H1 (cell line): Measurements from ENCODE around the gene LIPC. TPM values are rescaled to one million over a fixed set of nuclear protein-coding genes. Genes with fewer than 3 reads are reported as not detected.

Experiments
- CTCF ChIA-PET: fragments of 300-600 bp; sonication (Branson Sonifier 250); formaldehyde crosslinking; loops from one replicate; lab custom pipeline; 2021; ENCODE audit not compliant: partially characterized antibody; lab: Charles Lee
- POLR2A ChIA-PET: fragments of 300-600 bp; sonication (Branson Sonifier 250); formaldehyde crosslinking; loops from one replicate; lab custom pipeline; 2021; ENCODE audit warnings: inconsistent platforms; ENCODE audit not compliant: partially characterized antibody; lab: Charles Lee
- DNase-seq, 2 experiments: peaks; one replicate each; pipeline versions ENCODE4 v3.0.0 to v3.0.0-alpha.2; 2010 to 2022; ENCODE audit warnings: low spot score in 2 of 2, low read depth in 1 of 2, mixed read lengths in 1 of 2
- FAIRE-seq: peaks from 2 replicates; lab custom pipeline; 2011; peaks lifted over from hg19 to GRCh38; lab: Jason Lieb, UNC
- H2AFZ ChIP-seq: 2 replicates; pipeline ENCODE4 v1.8.1; 2012; ENCODE audit warnings: low read length, inconsistent platforms
- H2AK5ac ChIP-seq: 2 replicates; pipeline ENCODE4 v1.6.1; 2013; ENCODE audit warnings: low read depth, low read length
- H2BK120ac ChIP-seq: replicated peaks from 2 replicates; pipeline ENCODE3; 2013; ENCODE audit warnings: low read depth, low read length, inconsistent platforms
- H2BK12ac ChIP-seq: 2 replicates; pipeline ENCODE4 v1.6.1; 2013; ENCODE audit warnings: low read depth, low read length
- H2BK15ac ChIP-seq: 2 replicates; pipeline ENCODE4 v1.6.1; 2013; ENCODE audit warnings: low read length
- H2BK20ac ChIP-seq: 2 replicates; pipeline ENCODE4 v1.6.1; 2013; ENCODE audit warnings: low read length
- H2BK5ac ChIP-seq: 2 replicates; pipeline ENCODE4 v1.6.1; 2013; ENCODE audit warnings: low read depth, low read length
- H3K14ac ChIP-seq: 2 replicates; pipeline ENCODE4 v1.6.1; 2013; ENCODE audit warnings: inconsistent platforms; ENCODE audit not compliant: insufficient read length
- H3K18ac ChIP-seq: 2 replicates; pipeline ENCODE4 v1.6.1; 2013; ENCODE audit warnings: low read length; ENCODE audit errors: extremely low read depth
- H3K23ac ChIP-seq: 2 replicates; pipeline ENCODE4 v1.6.1; 2013; ENCODE audit warnings: inconsistent platforms; ENCODE audit not compliant: insufficient read length
- H3K23me2 ChIP-seq: 2 replicates; pipeline ENCODE4 v1.6.1; 2013; ENCODE audit warnings: low read depth, low read length
- H3K27ac ChIP-seq: 2 replicates; pipeline ENCODE4 v1.6.1; 2011; ENCODE audit warnings: low read depth, low read length, inconsistent platforms
- H3K27me3 ChIP-seq, 4 experiments: replicated peaks in 1 of 4; 1 replicate in 1 of 4; 2 replicates in 3 of 4; pipeline versions ENCODE4 v1.6.1 to v1.8.1; 2011 to 2013; ENCODE audit warnings: low read length in 3 of 4, mild to moderate bottlenecking in 3 of 4, inconsistent platforms in 2 of 4, mixed read lengths in 2 of 4, moderate library complexity in 1 of 4; ENCODE audit not compliant: control insufficient read depth in 3 of 4, insufficient read depth in 3 of 4; ENCODE audit errors: extremely low read depth in 1 of 4
- H3K36me3 ChIP-seq, 4 experiments: 2 replicates each; pipeline versions ENCODE4 v1.6.1 to v1.8.1; 2011 to 2013; ENCODE audit warnings: mild to moderate bottlenecking in 4 of 4, low read length in 3 of 4, moderate library complexity in 2 of 4, control low read depth in 1 of 4, inconsistent platforms in 1 of 4; ENCODE audit not compliant: insufficient read depth in 4 of 4, control insufficient read depth in 2 of 4
- H3K4ac ChIP-seq: replicated peaks from 2 replicates; pipeline ENCODE3; 2013; ENCODE audit warnings: low read length, low read depth, mixed read lengths, inconsistent platforms; ENCODE audit not compliant: insufficient read length
- H3K4me1 ChIP-seq, 4 experiments: replicated peaks in 1 of 4; 1 replicate in 1 of 4; 2 replicates in 3 of 4; pipeline versions ENCODE4 v1.6.1 to v1.8.1; 2011 to 2013; ENCODE audit warnings: low read length in 3 of 4, inconsistent platforms in 2 of 4, mixed read lengths in 1 of 4; ENCODE audit not compliant: insufficient read depth in 4 of 4, control insufficient read depth in 3 of 4
- H3K4me2 ChIP-seq, 2 experiments: 2 replicates each; pipeline versions ENCODE4 v1.6.1 to v1.8.1; 2011 to 2013; ENCODE audit warnings: low read depth in 2 of 2, low read length in 2 of 2, control low read depth in 1 of 2, inconsistent platforms in 1 of 2, mild to moderate bottlenecking in 1 of 2; ENCODE audit not compliant: insufficient read depth in 1 of 2
- H3K4me3 ChIP-seq, 4 experiments: fragments of 200-600, 300-600 bp in 1 of 4; sonication (generic), shearing (Covaris generic), sonication (Bioruptor Twin) in 1 of 4; 2 replicates each; pipeline versions ENCODE4 v1.5.1 to v1.8.1; 2011 to 2016; ENCODE audit warnings: low read length in 4 of 4, low read depth in 3 of 4, control low read depth in 2 of 4, inconsistent platforms in 2 of 4, mild to moderate bottlenecking in 2 of 4, mixed read lengths in 1 of 4, moderate library complexity in 1 of 4; ENCODE audit not compliant: insufficient read depth in 2 of 4; ENCODE audit errors: extremely low read depth in 1 of 4
- H3K56ac ChIP-seq: replicated peaks from 2 replicates; pipeline ENCODE3; 2013; ENCODE audit warnings: low read depth, mild to moderate bottlenecking, mixed read lengths, low read length, inconsistent platforms; ENCODE audit not compliant: insufficient read length
- H3K79me1 ChIP-seq: 2 replicates; pipeline ENCODE4 v1.6.1; 2013; ENCODE audit warnings: low read depth, low read length, control low read depth
- H3K79me2 ChIP-seq, 2 experiments: 2 replicates each; pipeline versions ENCODE4 v1.6.1 to v1.8.1; 2012 to 2013; ENCODE audit warnings: low read length in 2 of 2, mild to moderate bottlenecking in 2 of 2, inconsistent platforms in 1 of 2; ENCODE audit not compliant: insufficient read depth in 2 of 2, control insufficient read depth in 1 of 2
- H3K9ac ChIP-seq, 4 experiments: replicated peaks in 1 of 4; 1 replicate in 1 of 4; 2 replicates in 3 of 4; pipeline versions ENCODE4 v1.6.1 to v1.8.1; 2011 to 2013; ENCODE audit warnings: low read depth in 3 of 4, low read length in 3 of 4, control low read depth in 2 of 4, mild to moderate bottlenecking in 2 of 4, moderate library complexity in 2 of 4, inconsistent platforms in 1 of 4; ENCODE audit errors: extremely low read depth in 1 of 4
- H3K9me3 ChIP-seq, 2 experiments: 2 replicates each; pipeline versions ENCODE4 v1.6.1 to v1.8.1; 2012 to 2013; ENCODE audit warnings: mild to moderate bottlenecking in 2 of 2, moderate library complexity in 2 of 2, control low read depth in 1 of 2, inconsistent platforms in 1 of 2, low read depth in 1 of 2, low read length in 1 of 2, mixed read lengths in 1 of 2; ENCODE audit not compliant: insufficient read depth in 2 of 2
- H4K20me1 ChIP-seq, 2 experiments: replicated peaks in 1 of 2; 2 replicates each; pipeline versions ENCODE3 to v1.8.1; 2011 to 2013; ENCODE audit warnings: inconsistent platforms in 2 of 2, low read length in 2 of 2, mild to moderate bottlenecking in 1 of 2; ENCODE audit not compliant: insufficient read depth in 2 of 2, control insufficient read depth in 1 of 2
- H4K5ac ChIP-seq: 2 replicates; pipeline ENCODE4 v1.6.1; 2013; ENCODE audit warnings: low read length, low read depth, mixed read lengths, inconsistent platforms; ENCODE audit not compliant: insufficient read length
- H4K8ac ChIP-seq: 2 replicates; pipeline ENCODE4 v1.8.0; 2013; ENCODE audit warnings: mild to moderate bottlenecking, moderate library complexity, low read length, inconsistent platforms; ENCODE audit not compliant: insufficient read depth; ENCODE audit errors: extremely low read depth
- H4K91ac ChIP-seq: replicated peaks from 2 replicates; pipeline ENCODE3; 2013; ENCODE audit warnings: low read length, mixed read lengths, inconsistent platforms; ENCODE audit not compliant: insufficient read length
- BACH1 ChIP-seq: IDR thresholded peaks from 2 replicates; pipeline ENCODE4 v1.6.1; 2012; ENCODE audit warnings: low read length, improper control_type of control experiment
- CTBP2 ChIP-seq: IDR thresholded peaks from 2 replicates; pipeline ENCODE4 v1.7.0; 2011; ENCODE audit warnings: borderline replicate concordance, mild to moderate bottlenecking, moderate library complexity, mixed read lengths, low read length; ENCODE audit not compliant: insufficient read depth, insufficient read length
- MAFK ChIP-seq: IDR thresholded peaks from 2 replicates; pipeline ENCODE4 v1.6.1; 2012; ENCODE audit warnings: low read depth, mild to moderate bottlenecking, improper control_type of control experiment, low read length
- POLR2AphosphoS5 ChIP-seq: IDR thresholded peaks from 2 replicates; pipeline ENCODE4 v1.6.1; 2011; ENCODE audit warnings: low read depth, low read length
- SAP30 ChIP-seq: fragments of 300-600 bp; sonication (generic); IDR thresholded peaks from 2 replicates; pipeline ENCODE4 v1.7.1; 2012; ENCODE audit warnings: low read length, moderate library complexity, mild to moderate bottlenecking, inconsistent platforms; ENCODE audit not compliant: insufficient read depth, insufficient replicate concordance
- TBP ChIP-seq: IDR thresholded peaks from 2 replicates; pipeline ENCODE4 v1.6.1; 2011; ENCODE audit warnings: low read depth, low read length, improper control_type of control experiment
- WGBS, 2 experiments: shearing (Covaris generic) in 1 of 2; methylation state at CpG; one replicate each; pipeline versions ENCODE4 v1.1.6 to v1.1.7; 2013 to 2015; ENCODE audit warnings: low lambda C conversion rate in 2 of 2, mixed read lengths in 2 of 2, inconsistent platforms in 1 of 2, low coverage in 1 of 2, missing lambda C conversion rate in 1 of 2; ENCODE audit not compliant: insufficient replicate concordance in 2 of 2, insufficient coverage in 1 of 2, insufficient read length in 1 of 2; ENCODE audit errors: extremely low coverage in 1 of 2, missing lambda C conversion rate in 1 of 2; 5-methylcytosine and 5-hydroxymethylcytosine counted together
- polyA plus RNA-seq, 7 experiments: library from polyadenylated mRNA; depleted of rRNA in 3 of 7; stranded (reverse) in 5 of 7; unstranded in 2 of 7; fragments of >200 nt in 5 of 7; fragments of 200-250 nt in 2 of 7; gene quantifications; 1 replicate in 5 of 7; 2 replicates in 1 of 7; 4 replicates in 1 of 7; pipeline versions ENCODE4 v1.2.1 to v1.2.3, GENCODE V29; 2011 to 2013; ENCODE audit warnings: missing spikeins in 2 of 7, mixed read lengths in 2 of 7
- total RNA-seq: library from RNA; stranded (reverse); fragmentation: NEBNext Ultra II Directional; extraction: Animal tissue kit (Norgen Biotek cat#: 25700); gene quantifications from 2 replicates; pipeline ENCODE4 v1.2.1, GENCODE V29; 2021

LIPC gene
- total and polyA plus RNA-seq, 2 of the 8 experiments (the other 6 are each of a cell fraction or from before 2014, with no cell fraction given), result not detected

- Histone ChIP-seq H2BK5ac (no peak overlapping the region), H2BK15ac (no peak overlapping the region), H3K4me2 (no peak overlapping the region), H3K36me3 (no peaks in the 10 kb centered on the region), H3K4me1 (no peaks in the 10 kb centered on the region), H2BK20ac (no peak overlapping the region), H4K5ac (no peak overlapping the region), H4K8ac (no peak overlapping the region), H3K27ac (no peak overlapping the region), H4K20me1 (no peaks in the 10 kb centered on the region), H4K91ac (no peak overlapping the region), H3K18ac (no peak overlapping the region), H2AFZ (no peak overlapping the region), H3K9ac (no peak overlapping the region), H3K4me3 (no peak overlapping the region), H2BK120ac (no peak overlapping the region), H3K79me1 (no peaks in the 10 kb centered on the region), H3K23me2 (no peaks in the 10 kb centered on the region), H3K4ac (no peak overlapping the region), H2AK5ac (no peak overlapping the region), H3K79me2 (no peaks in the 10 kb centered on the region), H3K9me3 (no peaks in the 10 kb centered on the region), H3K56ac (no peak overlapping the region), H2BK12ac (no peak overlapping the region), H3K23ac (no peak overlapping the region), H3K27me3 (no peaks in the 10 kb centered on the region), H3K14ac (no peak overlapping the region)
- ChIA-PET POLR2A (no interaction called here), CTCF (interaction anchor here (0.6 kb wide), 1 partner anchor 1208 kb away, joined by 4 read pairs; no protein-coding TSS in a partner anchor)
- FAIRE-seq, result no peak
- 86% methylated on average over 3 of the region's 3 CpGs; no CpG with 5 or more reads in 1 of the 2 experiments for WGBS, 2 experiments
- DNase-seq, result no peak
- TF ChIP-seq CTBP2, result no peak
- TF ChIP-seq SAP30, result no peak
- no peak for TF ChIP-seq POLR2AphosphoS5
- TF ChIP-seq MAFK, result no peak
- no peak for TF ChIP-seq BACH1
- TF ChIP-seq TBP, result no peak
These were observed 51.6 kb downstream of the LIPC start for GRCh38 chr15:58483376-58483775.
